Smooth muscle cell (in vitro differentiated cells): ENCODE measurements around the gene KCNMA1. TPM values are rescaled to one million over a fixed set of nuclear protein-coding genes. Genes with fewer than 3 reads are reported as not detected.

Experiments
- DNase-seq: peaks from one replicate; lab custom pipeline; 2025; ENCODE audit not compliant: unreplicated experiment; lab: John Stamatoyannopoulos, UW
- H2AFZ ChIP-seq: fragments of 200-600 bp; sonication (generic); 2 replicates; pipeline ENCODE4 v1.6.0; 2016; ENCODE audit warnings: antibody characterized with exemption, low read depth, mild to moderate bottlenecking
- H3F3A ChIP-seq: fragments of 200-600 bp; sonication (generic); 2 replicates; pipeline ENCODE4 v1.6.0; 2017; ENCODE audit warnings: antibody characterized with exemption, low read depth
- H3K27ac ChIP-seq: fragments of 200-600 bp; sonication (generic); 2 replicates; pipeline ENCODE4 v1.5.1; 2016; ENCODE audit warnings: low read depth, mild to moderate bottlenecking
- H3K27me3 ChIP-seq: fragments of 200-600 bp; sonication (generic); 2 replicates; pipeline ENCODE4 v1.6.1; 2016; ENCODE audit warnings: low read depth, mild to moderate bottlenecking
- H3K36me3 ChIP-seq: fragments of 200-600 bp; sonication (generic); 2 replicates; pipeline ENCODE4 v1.5.1; 2016; ENCODE audit warnings: low read depth
- H3K4me1 ChIP-seq: fragments of 200-600 bp; sonication (generic); 2 replicates; pipeline ENCODE4 v1.5.1; 2016; ENCODE audit warnings: low read depth
- H3K4me2 ChIP-seq: fragments of 200-600 bp; sonication (generic); 2 replicates; pipeline ENCODE4 v1.6.0; 2016; ENCODE audit warnings: mild to moderate bottlenecking
- H3K4me3 ChIP-seq: fragments of 200-600 bp; sonication (generic); 2 replicates; pipeline ENCODE4 v1.5.1; 2016; ENCODE audit warnings: mild to moderate bottlenecking
- H3K79me2 ChIP-seq: fragments of 200-600 bp; sonication (generic); 2 replicates; pipeline ENCODE4 v1.6.0; 2016; ENCODE audit warnings: low read depth, mild to moderate bottlenecking
- H3K9ac ChIP-seq: fragments of 200-600 bp; sonication (generic); 2 replicates; pipeline ENCODE4 v1.6.0; 2016; ENCODE audit warnings: low read depth
- H3K9me3 ChIP-seq: fragments of 200-600 bp; sonication (generic); replicated peaks from 2 replicates; pipeline ENCODE4 v1.5.1; 2016; ENCODE audit warnings: low read depth
- H4K20me1 ChIP-seq: fragments of 200-600 bp; sonication (generic); 2 replicates; pipeline ENCODE4 v1.6.0; 2016; ENCODE audit warnings: low read depth
- CTCF ChIP-seq: fragments of 200-600 bp; sonication (generic); IDR thresholded peaks from 2 replicates; pipeline ENCODE4 v1.5.1; 2017; ENCODE audit warnings: borderline replicate concordance, mild to moderate bottlenecking, antibody characterized with exemption; ENCODE audit not compliant: insufficient read depth, poor library complexity, severe bottlenecking
- WGBS: methylation state at CpG from one replicate; pipeline ENCODE4 v1.1.7; 2016; ENCODE audit warnings: low lambda C conversion rate; 5-methylcytosine and 5-hydroxymethylcytosine counted together
- polyA plus RNA-seq: library from polyadenylated mRNA; unstranded; fragments of >200 nt; fragmentation: Nextera tagmentation; extraction: Ambion mirVana; gene quantifications from 2 replicates; pipeline ENCODE4 v1.2.1, GENCODE V29; 2016
- total RNA-seq: library from RNA; depleted of rRNA; stranded (reverse); fragments of >200 nt; gene quantifications from 2 replicates; pipeline ENCODE4 v1.2.3, GENCODE V29; 2014

The KCNMA1 gene
- total and polyA plus RNA-seq, 2 experiments from 2014 or later, result 9.1 to 23.4 TPM

- H3F3A ChIP-seq, result no peaks in the 10 kb centered on the region
- H3K4me1 ChIP-seq, result no peaks in the 10 kb centered on the region
- H3K4me2 ChIP-seq, result no peak overlapping the region
- H3K4me3 ChIP-seq, result no peak overlapping the region
- no peak for TF ChIP-seq CTCF
- no peaks in the 10 kb centered on the region for H4K20me1 ChIP-seq
- H3K36me3 ChIP-seq, result no peaks in the 10 kb centered on the region
- no peak overlapping the region for H2AFZ ChIP-seq
- H3K9me3 ChIP-seq, result no peaks in the 10 kb centered on the region
- DNase-seq, result no peak
- no peaks in the 10 kb centered on the region for H3K27me3 ChIP-seq
- H3K27ac ChIP-seq, result no peak overlapping the region
- H3K9ac ChIP-seq, result no peak overlapping the region
- 24% methylated on average over 2 of the region's 2 CpGs for WGBS
- H3K79me2 ChIP-seq, result no peaks in the 10 kb centered on the region
These were observed 700.4 kb downstream of the KCNMA1 start for GRCh38 chr10:76937181-76937600.

DNA sequence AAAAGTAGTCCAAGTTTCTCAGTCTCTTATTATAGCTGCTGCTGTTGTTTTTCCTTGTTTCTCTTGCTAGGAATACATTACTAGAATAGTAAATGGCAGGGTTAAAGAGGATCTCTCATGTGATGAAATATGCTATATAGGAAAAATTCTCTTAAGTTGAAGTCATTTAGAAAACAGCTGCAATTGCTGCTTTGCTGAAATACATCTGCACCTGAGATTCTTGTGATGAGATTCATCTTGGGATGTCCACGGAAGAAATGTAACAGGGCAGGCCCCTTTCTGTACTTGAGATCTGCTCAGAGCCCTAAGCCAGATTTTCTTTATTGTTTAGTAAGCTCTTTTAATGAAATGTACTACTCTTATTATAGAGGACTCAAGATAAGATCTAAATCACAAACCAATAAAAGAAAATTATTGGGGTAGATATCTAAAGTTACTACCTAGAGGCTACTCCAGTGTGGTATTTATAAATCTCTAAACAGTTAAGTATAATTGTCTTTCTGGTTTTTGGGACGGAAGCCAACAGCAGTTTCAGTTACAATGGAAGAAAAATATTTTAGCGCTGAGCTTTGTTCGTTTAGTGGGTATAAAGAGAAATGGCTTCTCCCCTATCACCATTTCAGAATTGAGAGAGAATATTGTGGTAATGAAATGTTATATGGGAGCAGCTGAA, 701.5 kb downstream of the KCNMA1 start:
- Histone ChIP-seq H3K4me1 (no peaks in the 10 kb centered on the region), H3K4me2 (no peak overlapping the region), H2AFZ (no peak overlapping the region), H3K79me2 (no peaks in the 10 kb centered on the region), H3K4me3 (no peak overlapping the region), H3K27me3 (no peaks in the 10 kb centered on the region), H4K20me1 (no peaks in the 10 kb centered on the region), H3K9ac (no peak overlapping the region), H3F3A (no peaks in the 10 kb centered on the region), H3K9me3 (no peaks in the 10 kb centered on the region), H3K27ac (no peak overlapping the region), H3K36me3 (no peaks in the 10 kb centered on the region)
- no peak for DNase-seq
- no peak for TF ChIP-seq CTCF
- WGBS, result 88% methylated on average over 4 of the region's 4 CpGs

GRCh38 chr10:76928565-76928964, 709.0 kb downstream of the KCNMA1 start:
- no peaks in the 10 kb centered on the region for H3K9me3 ChIP-seq
- TF ChIP-seq CTCF, result no peak
- H3K9ac ChIP-seq, result no peak overlapping the region
- no peaks in the 10 kb centered on the region for H4K20me1 ChIP-seq
- H3K27me3 ChIP-seq, result no peaks in the 10 kb centered on the region
- WGBS, result 94% methylated on average over 7 of the region's 7 CpGs
- H3K79me2 ChIP-seq, result no peaks in the 10 kb centered on the region
- no peaks in the 10 kb centered on the region for H3K36me3 ChIP-seq
- no peaks in the 10 kb centered on the region for H3K4me1 ChIP-seq
- no peak overlapping the region for H3K27ac ChIP-seq
- H2AFZ ChIP-seq, result no peak overlapping the region
- H3K4me2 ChIP-seq, result no peak overlapping the region
- no peak for DNase-seq
- H3K4me3 ChIP-seq, result no peak overlapping the region
- no peaks in the 10 kb centered on the region for H3F3A ChIP-seq
